ENCODE results near the gene EOLA1.

Gene EOLA1

GRCh38 chrX:149497054-149497453, 43.8 kb upstream of the EOLA1 start (continued):
- TF ChIP-seq, protein P1, sequence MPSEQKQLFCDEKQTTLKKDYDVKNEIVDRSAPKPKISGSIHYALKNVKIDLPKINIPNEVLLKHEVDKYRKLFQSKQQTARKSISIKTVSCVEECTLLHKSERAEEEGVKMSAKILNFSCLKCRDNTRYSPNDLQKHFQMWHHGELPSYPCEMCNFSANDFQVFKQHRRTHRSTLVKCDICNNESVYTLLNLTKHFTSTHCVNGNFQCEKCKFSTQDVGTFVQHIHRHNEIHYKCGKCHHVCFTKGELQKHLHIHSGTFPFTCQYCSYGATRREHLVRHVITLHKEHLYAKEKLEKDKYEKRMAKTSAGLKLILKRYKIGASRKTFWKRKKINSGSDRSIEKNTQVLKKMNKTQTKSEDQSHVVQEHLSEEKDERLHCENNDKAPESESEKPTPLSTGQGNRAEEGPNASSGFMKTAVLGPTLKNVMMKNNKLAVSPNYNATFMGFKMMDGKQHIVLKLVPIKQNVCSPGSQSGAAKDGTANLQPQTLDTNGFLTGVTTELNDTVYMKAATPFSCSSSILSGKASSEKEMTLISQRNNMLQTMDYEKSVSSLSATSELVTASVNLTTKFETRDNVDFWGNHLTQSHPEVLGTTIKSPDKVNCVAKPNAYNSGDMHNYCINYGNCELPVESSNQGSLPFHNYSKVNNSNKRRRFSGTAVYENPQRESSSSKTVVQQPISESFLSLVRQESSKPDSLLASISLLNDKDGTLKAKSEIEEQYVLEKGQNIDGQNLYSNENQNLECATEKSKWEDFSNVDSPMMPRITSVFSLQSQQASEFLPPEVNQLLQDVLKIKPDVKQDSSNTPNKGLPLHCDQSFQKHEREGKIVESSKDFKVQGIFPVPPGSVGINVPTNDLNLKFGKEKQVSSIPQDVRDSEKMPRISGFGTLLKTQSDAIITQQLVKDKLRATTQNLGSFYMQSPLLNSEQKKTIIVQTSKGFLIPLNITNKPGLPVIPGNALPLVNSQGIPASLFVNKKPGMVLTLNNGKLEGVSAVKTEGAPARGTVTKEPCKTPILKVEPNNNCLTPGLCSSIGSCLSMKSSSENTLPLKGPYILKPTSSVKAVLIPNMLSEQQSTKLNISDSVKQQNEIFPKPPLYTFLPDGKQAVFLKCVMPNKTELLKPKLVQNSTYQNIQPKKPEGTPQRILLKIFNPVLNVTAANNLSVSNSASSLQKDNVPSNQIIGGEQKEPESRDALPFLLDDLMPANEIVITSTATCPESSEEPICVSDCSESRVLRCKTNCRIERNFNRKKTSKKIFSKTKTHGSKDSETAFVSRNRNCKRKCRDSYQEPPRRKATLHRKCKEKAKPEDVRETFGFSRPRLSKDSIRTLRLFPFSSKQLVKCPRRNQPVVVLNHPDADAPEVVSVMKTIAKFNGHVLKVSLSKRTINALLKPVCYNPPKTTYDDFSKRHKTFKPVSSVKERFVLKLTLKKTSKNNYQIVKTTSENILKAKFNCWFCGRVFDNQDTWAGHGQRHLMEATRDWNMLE (tag by site-specific recombination; conservative IDR thresholded peaks at IDR 0.05; ENCODE audit: low read depth), result no peak
- no peak for TF ChIP-seq ZNF473 (tag by site-specific recombination; IDR thresholded peaks at IDR 0.05)

- Histone ChIP-seq H3K9me3 (ENCODE audit: control insufficient read depth, insufficient read depth, low read depth, low read length) (no peaks in the 10 kb centered on the region), H3K36me3 (ENCODE audit: control insufficient read depth in 2 of 2, insufficient read depth in 1 of 2, low read length in 2 of 2) (peaks cover 16 to 98% of the 10 kb centered on the region in 2 experiments; a peak in 2 of 3 replicates), H3K4me1 (ENCODE audit: control insufficient read depth, insufficient read depth, low read length) (no peaks in the 10 kb centered on the region), H3K27ac (ENCODE audit: extremely low read depth, low read depth, low read length) (no peak overlapping the region), H3K4me3 (ENCODE audit: low read depth, low read length) (no peak overlapping the region)
- POLR2A ChIA-PET, result no interaction called here
- TF ChIP-seq GLI2 (tag by site-specific recombination; IDR thresholded peaks at IDR 0.05; ENCODE audit: borderline replicate concordance, low read depth) (no peak), HIC1 (tag by site-specific recombination; IDR thresholded peaks at IDR 0.05) (no peak), TSHZ1 (tag by site-specific recombination; IDR thresholded peaks at IDR 0.05; ENCODE audit: borderline replicate concordance) (no peak), SCRT1 (tag by site-specific recombination; IDR thresholded peaks at IDR 0.05; ENCODE audit: borderline replicate concordance) (no peak), ZNF391 (tag by site-specific recombination; IDR thresholded peaks at IDR 0.05; ENCODE audit: borderline replicate concordance, low read depth) (no peak)
- CTCF ChIA-PET, result no interaction called here
Observed at GRCh38 chrX:149497626-149498025, 43.2 kb upstream of the EOLA1 start.

GRCh38 chrX:149498767-149499166, 42.0 kb upstream of the EOLA1 start:
- H3K4me3 ChIP-seq (ENCODE audit: low read depth, low read length), result no peak overlapping the region
- no peak overlapping the region for H3K27ac ChIP-seq (ENCODE audit: extremely low read depth, low read depth, low read length)
- peaks cover 16 to 92% of the 10 kb centered on the region in 2 experiments; a peak in 2 of 3 replicates for H3K36me3 ChIP-seq (ENCODE audit: control insufficient read depth in 2 of 2, insufficient read depth in 1 of 2, low read length in 2 of 2)
- POLR2A ChIA-PET, result no interaction called here
- CTCF ChIA-PET, result no interaction called here
- no peaks in the 10 kb centered on the region for H3K9me3 ChIP-seq (ENCODE audit: control insufficient read depth, insufficient read depth, low read depth, low read length)
- no peaks in the 10 kb centered on the region for H3K4me1 ChIP-seq (ENCODE audit: control insufficient read depth, insufficient read depth, low read length)
- TF ChIP-seq ZNF791 (tag by site-specific recombination; IDR thresholded peaks at IDR 0.05) (no peak), ZSCAN23 (tag by site-specific recombination; IDR thresholded peaks at IDR 0.05) (no peak), PRDM4 (tag by site-specific recombination; IDR thresholded peaks at IDR 0.05) (no peak), ZNF580 (tag by site-specific recombination; IDR thresholded peaks at IDR 0.05) (no peak), TSHZ1 (tag by site-specific recombination; IDR thresholded peaks at IDR 0.05; ENCODE audit: borderline replicate concordance) (no peak), ZNF48 (tag by site-specific recombination; IDR thresholded peaks at IDR 0.05) (no peak), ZNF473 (tag by site-specific recombination; IDR thresholded peaks at IDR 0.05) (no peak)

All from HEK293 (cell line).